Nephron (organoid): ENCODE data around the gene TMEM18.
A peak's percentile ranks its signal among the peaks of the same experiment; 100 is the strongest.

ENCODE experiments used
- H3K27ac Mint-ChIP-seq, 3 experiments: 2 replicates each; pipeline ENCODE4 v1.8.0; 2020; ENCODE audit warnings: mixed read lengths in 3 of 3, mild to moderate bottlenecking in 2 of 3, moderate library complexity in 1 of 3
- H3K27me3 Mint-ChIP-seq: 2 replicates; pipeline ENCODE4 v1.8.0; 2021; ENCODE audit warnings: low read depth, mild to moderate bottlenecking, moderate library complexity, mixed read lengths
- H3K36me3 Mint-ChIP-seq: 2 replicates; pipeline ENCODE4 v1.8.0; 2020; ENCODE audit warnings: low read depth, mixed read lengths
- H3K4me1 Mint-ChIP-seq: 2 replicates; pipeline ENCODE4 v1.8.0; 2020; ENCODE audit warnings: mixed read lengths
- H3K4me3 Mint-ChIP-seq, 3 experiments: 2 replicates each; pipeline ENCODE4 v1.8.0; 2020; ENCODE audit warnings: mild to moderate bottlenecking in 3 of 3, mixed read lengths in 3 of 3, moderate library complexity in 2 of 3
- H3K9me3 Mint-ChIP-seq: 2 replicates; pipeline ENCODE4 v1.8.0; 2020; ENCODE audit warnings: mixed read lengths
- CTCF ChIP-seq, 3 experiments: fragments of 200-600 bp; sonication (generic); IDR thresholded peaks; one replicate each; pipeline ENCODE4 v1.5.0; 2021; ENCODE audit warnings: antibody characterized with exemption in 3 of 3; ENCODE audit not compliant: unreplicated experiment in 3 of 3

Gene TMEM18

DNA sequence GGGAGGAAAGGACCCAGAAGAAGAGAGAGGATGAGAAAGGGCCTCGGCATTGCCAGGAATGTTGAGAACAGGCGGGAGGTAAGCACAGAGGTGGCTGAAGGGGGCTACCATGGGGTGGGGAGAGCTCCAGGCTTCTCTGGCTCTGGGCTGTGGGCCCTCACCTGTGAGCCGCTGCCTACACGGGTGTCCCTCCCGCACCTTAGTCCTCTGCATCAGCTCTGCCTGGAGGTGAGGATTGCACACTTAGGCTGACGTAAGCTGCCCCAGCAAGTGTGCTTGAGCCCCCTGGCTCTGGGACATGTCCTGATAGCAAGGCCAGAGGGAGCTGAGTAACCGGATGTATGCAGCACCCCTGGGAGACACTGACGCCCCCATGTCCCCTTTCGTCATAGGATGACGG lies 33.9 kb downstream of the TMEM18 start:
- Mint-ChIP-seq H3K36me3 (no peaks in the 10 kb centered on the region), H3K4me1 (peaks cover 7% of the 10 kb centered on the region), H3K27me3 (peaks cover 13% of the 10 kb centered on the region), H3K4me3 (no peak overlapping the region), H3K9me3 (no peaks in the 10 kb centered on the region), H3K27ac (no peak overlapping the region)
- no peak for TF ChIP-seq CTCF (IDR thresholded peaks at IDR 0.05; ENCODE audit: unreplicated experiment in 3 of 3)

GRCh38 chr2:641872-642815 lies 35.1 kb downstream of the TMEM18 start:
- H3K36me3 Mint-ChIP-seq, result no peaks in the 10 kb centered on the region

GRCh38 chr2:641164-641871 lies 35.9 kb downstream of the TMEM18 start:
- Mint-ChIP-seq H3K36me3 (no peaks in the 10 kb centered on the region), H3K27me3 (peaks cover 13% of the 10 kb centered on the region), H3K9me3 (no peaks in the 10 kb centered on the region), H3K27ac (peak overlapping the region in 1 of 3 experiments; percentile 3), H3K4me1 (peaks cover 7% of the 10 kb centered on the region), H3K4me3 (no peak overlapping the region)
- no peak for TF ChIP-seq CTCF (IDR thresholded peaks at IDR 0.05; ENCODE audit: unreplicated experiment in 3 of 3)

More at GRCh38 chr2:641872-642815, 35.1 kb downstream of the TMEM18 start:
- TF ChIP-seq CTCF (IDR thresholded peaks at IDR 0.05; ENCODE audit: unreplicated experiment in 3 of 3), result no peak
- Mint-ChIP-seq H3K4me1 (peaks cover 7% of the 10 kb centered on the region), H3K4me3 (no peak overlapping the region), H3K27ac (no peak overlapping the region), H3K9me3 (no peaks in the 10 kb centered on the region), H3K27me3 (peaks cover 13% of the 10 kb centered on the region)

GRCh38 chr2:639703-640102 lies 37.5 kb downstream of the TMEM18 start:
- peaks cover 13% of the 10 kb centered on the region for H3K27me3 Mint-ChIP-seq
- no peak for TF ChIP-seq CTCF (IDR thresholded peaks at IDR 0.05; ENCODE audit: unreplicated experiment in 3 of 3)
- peaks cover 12% of the 10 kb centered on the region for H3K4me1 Mint-ChIP-seq
- no peaks in the 10 kb centered on the region for H3K36me3 Mint-ChIP-seq
- H3K4me3 Mint-ChIP-seq, result no peak overlapping the region
- H3K27ac Mint-ChIP-seq, result no peak overlapping the region
- no peaks in the 10 kb centered on the region for H3K9me3 Mint-ChIP-seq

DNA sequence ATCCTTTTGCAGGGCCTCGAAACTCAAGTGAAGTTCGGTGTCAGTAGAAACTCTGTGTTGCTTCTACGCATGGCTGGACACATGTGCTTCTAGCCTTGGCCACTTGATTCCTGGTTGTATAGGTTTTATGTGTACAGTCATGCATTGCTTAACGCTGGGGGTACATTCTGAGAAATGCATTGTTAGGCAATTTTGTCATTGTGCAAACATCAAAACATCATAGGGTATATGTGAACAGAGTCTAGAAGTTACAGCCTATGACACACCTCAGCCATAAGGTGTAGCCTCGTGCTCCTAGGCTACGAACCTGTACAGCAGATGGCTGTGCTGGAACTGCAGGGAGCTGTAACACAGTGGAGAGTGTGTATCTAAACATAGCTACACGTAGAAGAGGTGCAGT lies 39.4 kb downstream of the TMEM18 start:
- H3K27ac Mint-ChIP-seq, result peak overlapping the region in 1 of 3 experiments; percentile 48

More for the DNA sequence above, 39.4 kb downstream of the TMEM18 start:
- peaks cover 4% of the 10 kb centered on the region for H3K27me3 Mint-ChIP-seq
- H3K4me1 Mint-ChIP-seq, result peaks cover 13% of the 10 kb centered on the region
- no peak for TF ChIP-seq CTCF (IDR thresholded peaks at IDR 0.05; ENCODE audit: unreplicated experiment in 3 of 3)
- H3K36me3 Mint-ChIP-seq, result no peaks in the 10 kb centered on the region
- no peak overlapping the region for H3K4me3 Mint-ChIP-seq
- H3K9me3 Mint-ChIP-seq, result peaks cover 6% of the 10 kb centered on the region
